Gastrocnemius medialis (tissue), 4 donors: Measurements from ENCODE around the gene ZBTB4.
"Not testable (repeated sequence)": the region's sequence is repeated elsewhere in the genome, so short reads cannot be mapped to it uniquely, and the experiment has no call there.

ENCODE experiments used
- POLR2A ChIP-seq, 2 donors: fragments of 450-650 bp; IDR thresholded peaks; one replicate each; pipeline ENCODE4 v1.6.1; 2017; ENCODE audit warnings: antibody characterized with exemption in 2 of 2, mild to moderate bottlenecking in 2 of 2, moderate library complexity in 2 of 2
- TF ChIP-seq, protein P1 (sequence below), 5 experiments: fragments of 450-650 bp in 3 of 5; fragments of 200-600 bp in 2 of 5; sonication (generic) in 2 of 5; IDR thresholded peaks in 4 of 5; conservative IDR thresholded peaks in 1 of 5; 1 replicate in 4 of 5; 2 replicates in 1 of 5; pipeline ENCODE4 v1.5.1; 2016 to 2019; ENCODE audit warnings: antibody characterized with exemption in 5 of 5, mild to moderate bottlenecking in 3 of 5, moderate library complexity in 3 of 5

DNA sequence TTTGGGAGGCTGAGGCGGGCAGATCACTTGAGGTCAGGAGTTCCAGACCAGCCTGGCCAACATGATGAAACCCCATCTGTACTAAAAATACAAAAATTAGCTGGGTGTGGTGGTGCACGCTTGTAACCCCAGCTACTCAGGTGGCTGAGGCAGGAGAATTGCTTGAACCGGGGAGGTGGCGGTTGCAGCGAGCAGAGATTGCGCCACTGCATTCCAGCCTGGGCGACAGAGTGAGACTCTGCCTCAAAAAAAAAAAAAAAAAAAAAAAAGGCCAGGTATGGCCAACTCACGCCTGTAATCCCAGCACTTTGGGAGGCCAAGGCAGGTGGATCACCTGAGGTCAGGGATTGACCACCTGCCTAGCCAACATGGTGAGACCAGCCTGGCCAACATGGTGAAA is 4.7 kb downstream of the ZBTB4 start:
- TF ChIP-seq, protein P1, sequence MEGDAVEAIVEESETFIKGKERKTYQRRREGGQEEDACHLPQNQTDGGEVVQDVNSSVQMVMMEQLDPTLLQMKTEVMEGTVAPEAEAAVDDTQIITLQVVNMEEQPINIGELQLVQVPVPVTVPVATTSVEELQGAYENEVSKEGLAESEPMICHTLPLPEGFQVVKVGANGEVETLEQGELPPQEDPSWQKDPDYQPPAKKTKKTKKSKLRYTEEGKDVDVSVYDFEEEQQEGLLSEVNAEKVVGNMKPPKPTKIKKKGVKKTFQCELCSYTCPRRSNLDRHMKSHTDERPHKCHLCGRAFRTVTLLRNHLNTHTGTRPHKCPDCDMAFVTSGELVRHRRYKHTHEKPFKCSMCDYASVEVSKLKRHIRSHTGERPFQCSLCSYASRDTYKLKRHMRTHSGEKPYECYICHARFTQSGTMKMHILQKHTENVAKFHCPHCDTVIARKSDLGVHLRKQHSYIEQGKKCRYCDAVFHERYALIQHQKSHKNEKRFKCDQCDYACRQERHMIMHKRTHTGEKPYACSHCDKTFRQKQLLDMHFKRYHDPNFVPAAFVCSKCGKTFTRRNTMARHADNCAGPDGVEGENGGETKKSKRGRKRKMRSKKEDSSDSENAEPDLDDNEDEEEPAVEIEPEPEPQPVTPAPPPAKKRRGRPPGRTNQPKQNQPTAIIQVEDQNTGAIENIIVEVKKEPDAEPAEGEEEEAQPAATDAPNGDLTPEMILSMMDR (IDR thresholded peaks at IDR 0.05 in 4 of 5, conservative IDR thresholded peaks at IDR 0.05 in 1 of 5), result not testable (repeated sequence)
- TF ChIP-seq POLR2A (IDR thresholded peaks at IDR 0.05), result not testable (repeated sequence)
